ENCODE data around the gene CBARP. TPM values are rescaled to one million over a fixed set of nuclear protein-coding genes. Genes with fewer than 3 reads are reported as not detected.

Gene CBARP
- total and polyA plus RNA-seq, 7 experiments from 2014 or later: 0.15 to 0.27 TPM; not detected in 5

GRCh38 chr19:1229924-1230782, 7.7 kb downstream of the CBARP start:
- Mint-ChIP-seq H3K9me3 (no peaks in the 10 kb centered on the region), H3K27me3 (no peaks in the 10 kb centered on the region), H3K4me1 (no peaks in the 10 kb centered on the region), H3K36me3 (no peaks in the 10 kb centered on the region), H3K4me3 (no peak overlapping the region), H3K27ac (no peak overlapping the region)
- ChIA-PET POLR2A (no interaction called here), CTCF (no interaction called here)
- intact Hi-C loops (cut with micrococcal nuclease): no loop called here
- Histone ChIP-seq H3K4me3 (ENCODE audit: low read length) (no peak overlapping the region), H3K27ac (ENCODE audit: low read depth, low read length) (no peak overlapping the region), H3K36me3 (ENCODE audit: control insufficient read depth in 2 of 3, insufficient read depth in 3 of 3, low read length in 3 of 3) (peaks cover 0 to 26% (median 0%) of the 10 kb centered on the region in 3 experiments), H3K9me3 (ENCODE audit: control insufficient read depth in 2 of 3, low read length in 3 of 3) (no peaks in the 10 kb centered on the region), H3K27me3 (ENCODE audit: control insufficient read depth in 2 of 2, insufficient read depth in 2 of 2, low read length in 2 of 2) (no peaks in the 10 kb centered on the region), H3K4me1 (ENCODE audit: control insufficient read depth in 2 of 2, insufficient read depth in 2 of 2, low read length in 2 of 2) (no peaks in the 10 kb centered on the region)
- DNase-seq (peak in 1 of 9 donors; percentile 8), ATAC-seq (no peak)

DNA sequence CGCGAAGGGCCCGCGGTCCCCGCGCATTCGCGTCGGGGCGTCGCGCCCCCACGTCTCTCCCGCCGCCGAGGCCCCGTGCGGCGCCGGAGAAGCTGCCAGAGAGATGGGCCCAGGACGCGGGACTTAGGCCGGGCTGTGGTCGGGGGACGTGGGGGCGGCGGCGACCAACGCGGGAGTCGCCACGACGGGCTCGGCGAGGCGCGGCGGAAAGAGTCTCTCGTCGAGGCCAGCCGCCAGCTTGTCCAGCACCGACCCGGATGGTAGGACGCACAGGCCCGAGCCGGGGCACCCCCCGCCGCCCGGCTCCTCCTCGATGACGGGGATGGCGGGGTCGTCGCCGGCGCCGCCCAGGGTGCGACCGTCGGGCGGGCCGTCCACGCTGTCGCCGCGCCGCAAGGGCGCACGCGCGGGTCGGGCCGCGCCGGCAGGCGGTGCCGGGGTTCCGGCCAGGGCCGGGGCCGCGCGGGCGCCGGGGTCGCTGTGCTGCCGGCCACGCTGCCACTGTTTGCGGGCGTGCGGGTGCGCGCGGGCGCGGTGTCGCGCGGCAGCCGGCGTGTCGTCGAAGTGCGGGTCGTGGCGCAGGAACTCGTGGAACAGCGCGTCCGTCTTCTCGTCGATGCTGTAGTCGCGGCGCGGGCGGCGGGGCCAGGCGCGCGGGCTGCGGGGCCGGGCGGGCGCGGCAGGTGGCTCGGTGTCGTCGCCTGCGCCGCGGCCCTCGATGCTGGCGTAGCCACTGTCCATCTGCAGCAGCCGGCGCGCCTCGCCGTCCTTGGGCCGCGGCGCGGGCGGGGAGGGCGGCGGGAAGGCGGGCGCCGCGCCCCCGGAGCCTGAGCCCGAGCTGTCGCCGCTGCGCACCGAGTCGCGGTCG, 8.5 kb downstream of the CBARP start:
- no peaks in the 10 kb centered on the region for H3K27me3 Mint-ChIP-seq
- Histone ChIP-seq H3K36me3 (ENCODE audit: control insufficient read depth in 2 of 3, insufficient read depth in 3 of 3, low read length in 3 of 3) (peaks cover 0 to 34% (median 0%) of the 10 kb centered on the region in 3 experiments), H3K27me3 (ENCODE audit: control insufficient read depth in 2 of 2, insufficient read depth in 2 of 2, low read length in 2 of 2) (no peaks in the 10 kb centered on the region), H3K4me1 (ENCODE audit: control insufficient read depth in 2 of 2, insufficient read depth in 2 of 2, low read length in 2 of 2) (no peaks in the 10 kb centered on the region), H3K9me3 (ENCODE audit: control insufficient read depth in 2 of 3, low read length in 3 of 3) (no peaks in the 10 kb centered on the region), H3K4me3 (ENCODE audit: low read length) (no peak overlapping the region), H3K27ac (ENCODE audit: low read depth, low read length) (no peak overlapping the region)
- H3K27ac Mint-ChIP-seq: no peak overlapping the region
- H3K4me1 Mint-ChIP-seq: no peaks in the 10 kb centered on the region
- no peaks in the 10 kb centered on the region for H3K9me3 Mint-ChIP-seq
- CTCF ChIA-PET: no interaction called here
- no peaks in the 10 kb centered on the region for H3K36me3 Mint-ChIP-seq
- ATAC-seq: no peak
- H3K4me3 Mint-ChIP-seq: no peak overlapping the region
- no peak for DNase-seq
- POLR2A ChIA-PET: no interaction called here
- intact Hi-C loops (cut with micrococcal nuclease): no loop called here

DNA sequence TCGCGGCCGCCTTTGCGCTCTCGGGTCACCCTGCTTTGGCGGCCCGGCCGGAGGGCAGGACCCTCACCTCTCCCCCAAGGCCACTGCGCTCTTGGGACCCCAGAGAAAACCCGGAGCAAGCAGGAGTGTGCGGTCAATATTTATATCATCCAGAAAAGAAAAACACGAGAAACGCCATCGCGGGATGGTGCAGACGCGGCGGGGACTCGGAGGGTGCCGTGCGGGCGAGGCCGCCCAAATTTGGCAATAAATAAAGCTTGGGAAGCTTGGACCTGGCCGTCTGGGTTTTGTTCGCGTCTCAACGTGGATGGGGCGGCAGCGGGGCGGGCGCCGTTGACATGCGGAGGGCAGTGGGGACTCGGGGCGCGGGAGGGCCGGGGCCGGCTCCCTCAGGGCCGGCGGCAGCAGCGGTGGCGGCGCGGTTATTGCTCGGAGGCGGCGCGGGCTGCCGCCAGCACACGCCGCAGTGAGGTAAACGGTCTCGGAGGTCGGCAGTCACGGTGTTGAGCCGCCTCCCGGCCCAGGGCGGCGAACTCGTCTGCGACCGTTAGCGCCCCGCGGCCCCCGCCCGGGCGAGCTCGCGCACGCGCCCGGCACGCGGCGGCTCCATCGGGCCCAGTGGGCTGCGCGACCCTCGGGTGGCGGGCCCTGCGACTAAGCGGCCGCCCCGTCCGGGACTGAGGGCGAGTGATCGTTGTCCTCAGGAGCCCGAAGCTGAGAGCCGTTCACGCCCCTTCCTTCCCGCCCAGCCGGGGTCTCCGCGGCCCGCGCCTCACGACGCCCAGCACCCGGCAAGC, 9.4 kb downstream of the CBARP start:
- Histone ChIP-seq H3K27ac (ENCODE audit: low read depth, low read length) (no peak overlapping the region), H3K36me3 (ENCODE audit: control insufficient read depth in 2 of 3, insufficient read depth in 3 of 3, low read length in 3 of 3) (peaks cover 0 to 43% (median 0%) of the 10 kb centered on the region in 3 experiments), H3K27me3 (ENCODE audit: control insufficient read depth in 2 of 2, insufficient read depth in 2 of 2, low read length in 2 of 2) (no peaks in the 10 kb centered on the region), H3K9me3 (ENCODE audit: control insufficient read depth in 2 of 3, low read length in 3 of 3) (no peaks in the 10 kb centered on the region), H3K4me3 (ENCODE audit: low read length) (no peak overlapping the region), H3K4me1 (ENCODE audit: control insufficient read depth in 2 of 2, insufficient read depth in 2 of 2, low read length in 2 of 2) (no peaks in the 10 kb centered on the region)
- no peak overlapping the region for H3K4me3 Mint-ChIP-seq
- ATAC-seq: no peak
- ChIA-PET CTCF (no interaction called here), POLR2A (interaction anchor here (0.6 kb wide), 1 partner anchor 112 kb away, joined by 4 read pairs; no protein-coding TSS in a partner anchor)
- H3K27ac Mint-ChIP-seq: no peak overlapping the region
- H3K4me1 Mint-ChIP-seq: no peaks in the 10 kb centered on the region
- no peaks in the 10 kb centered on the region for H3K36me3 Mint-ChIP-seq
- intact Hi-C loops (cut with micrococcal nuclease): no loop called here
- H3K9me3 Mint-ChIP-seq: no peaks in the 10 kb centered on the region
- DNase-seq: no peak
- H3K27me3 Mint-ChIP-seq: no peaks in the 10 kb centered on the region

DNA sequence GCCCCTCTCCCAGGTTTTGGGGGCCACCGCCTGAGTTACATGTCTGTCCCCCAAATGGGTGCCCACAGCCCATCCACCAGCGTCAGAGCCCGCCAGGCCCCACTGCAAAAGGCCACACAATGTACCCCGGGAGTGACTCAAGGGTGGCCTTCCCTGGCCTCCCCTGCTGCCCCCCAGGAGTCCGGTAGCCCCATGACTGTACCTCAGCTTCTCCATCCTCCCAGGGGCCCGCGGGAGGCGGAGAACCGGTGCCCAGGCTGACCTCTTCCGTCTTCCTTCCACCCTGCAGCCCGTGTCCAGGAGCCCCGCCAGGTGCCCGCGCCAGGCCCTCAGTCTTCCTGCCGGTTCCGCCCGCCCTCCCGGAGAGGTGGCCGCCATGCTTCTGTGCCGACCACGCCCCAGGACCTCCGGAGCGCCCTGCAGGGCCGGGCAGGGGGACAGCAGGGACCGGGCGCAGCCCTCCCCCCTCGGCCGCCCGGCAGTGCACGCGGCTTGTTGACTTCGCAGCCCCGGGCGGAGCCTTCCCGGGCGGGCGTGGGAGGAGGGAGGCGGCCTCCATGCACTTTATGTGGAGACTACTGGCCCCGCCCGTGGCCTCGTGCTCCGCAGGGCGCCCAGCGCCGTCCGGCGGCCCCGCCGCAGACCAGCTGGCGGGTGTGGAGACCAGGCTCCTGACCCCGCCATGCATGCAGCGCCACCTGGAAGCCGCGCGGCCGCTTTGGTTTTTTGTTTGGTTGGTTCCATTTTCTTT, 10.3 kb downstream of the CBARP start:
- intact Hi-C loops (cut with micrococcal nuclease): no loop called here
- ChIA-PET CTCF (no interaction called here), POLR2A (interaction anchor here (0.6 kb wide), 1 partner anchor 111 kb away, joined by 4 read pairs; no protein-coding TSS in a partner anchor)
- DNase-seq (peak in 1 of 9 donors; percentile 6), ATAC-seq (no peak)
- Histone ChIP-seq H3K9me3 (ENCODE audit: control insufficient read depth in 2 of 3, low read length in 3 of 3) (no peaks in the 10 kb centered on the region), H3K27ac (ENCODE audit: low read depth, low read length) (no peak overlapping the region), H3K27me3 (ENCODE audit: control insufficient read depth in 2 of 2, insufficient read depth in 2 of 2, low read length in 2 of 2) (no peaks in the 10 kb centered on the region), H3K4me3 (ENCODE audit: low read length) (no peak overlapping the region), H3K4me1 (ENCODE audit: control insufficient read depth in 2 of 2, insufficient read depth in 2 of 2, low read length in 2 of 2) (no peaks in the 10 kb centered on the region), H3K36me3 (ENCODE audit: control insufficient read depth in 2 of 3, insufficient read depth in 3 of 3, low read length in 3 of 3) (peaks cover 0 to 52% (median 0%) of the 10 kb centered on the region in 3 experiments)
- H3K27me3 Mint-ChIP-seq: no peaks in the 10 kb centered on the region
- no peaks in the 10 kb centered on the region for H3K36me3 Mint-ChIP-seq
- no peaks in the 10 kb centered on the region for H3K4me1 Mint-ChIP-seq
- no peaks in the 10 kb centered on the region for H3K9me3 Mint-ChIP-seq
- H3K4me3 Mint-ChIP-seq: no peak overlapping the region
- no peak overlapping the region for H3K27ac Mint-ChIP-seq

- no peaks in the 10 kb centered on the region for H3K27me3 Mint-ChIP-seq
- ATAC-seq (no peak), DNase-seq (no peak)
- no peaks in the 10 kb centered on the region for H3K27me3 ChIP-seq (ENCODE audit: control insufficient read depth in 2 of 2, insufficient read depth in 2 of 2, low read length in 2 of 2)
- H3K9me3 ChIP-seq (ENCODE audit: control insufficient read depth in 2 of 3, low read length in 3 of 3): no peaks in the 10 kb centered on the region
- no peaks in the 10 kb centered on the region for H3K4me1 ChIP-seq (ENCODE audit: control insufficient read depth in 2 of 2, insufficient read depth in 2 of 2, low read length in 2 of 2)
- no peak overlapping the region for H3K27ac ChIP-seq (ENCODE audit: low read depth, low read length)
- no peak overlapping the region for H3K4me3 Mint-ChIP-seq
- peaks cover 0 to 60% (median 0%) of the 10 kb centered on the region in 3 experiments for H3K36me3 ChIP-seq (ENCODE audit: control insufficient read depth in 2 of 3, insufficient read depth in 3 of 3, low read length in 3 of 3)
- no peaks in the 10 kb centered on the region for H3K9me3 Mint-ChIP-seq
- ChIA-PET CTCF (no interaction called here), POLR2A (no interaction called here)
- H3K27ac Mint-ChIP-seq: no peak overlapping the region
- no peaks in the 10 kb centered on the region for H3K4me1 Mint-ChIP-seq
- no peak overlapping the region for H3K4me3 ChIP-seq (ENCODE audit: low read length)
- intact Hi-C loops (cut with micrococcal nuclease): no loop called here
- no peaks in the 10 kb centered on the region for H3K36me3 Mint-ChIP-seq
These were observed 11.1 kb downstream of the CBARP start for GRCh38 chr19:1226522-1227303.

All from naive thymus-derived CD4-positive, alpha-beta T cell (primary cell).